Measurements from ENCODE around the gene CCDC92B. TPM values are rescaled to one million over a fixed set of nuclear protein-coding genes. Genes with fewer than 3 reads are reported as not detected.
"Not testable (repeated sequence)": the region's sequence is repeated elsewhere in the genome, so short reads cannot be mapped to it uniquely, and the experiment has no call there.

Gene CCDC92B
- total RNA-seq, 4 donors from 2014 or later = 0.25 TPM; not detected in 3

GRCh38 chr17:2701996-2702741 lies 47.3 kb downstream of the CCDC92B start:
- Histone ChIP-seq H3K36me3 (peaks cover 44 to 47% of the 10 kb centered on the region in 2 donors), H3K4me3 (replicated peaks in 1 of 3) (no peak overlapping the region), H3K27ac (no peak overlapping the region), H3K9me3 (no peaks in the 10 kb centered on the region), H3K4me1 (no peaks in the 10 kb centered on the region), H3K27me3 (no peaks in the 10 kb centered on the region)
- peak in 1 of 2 donors; percentile 1 for DNase-seq
- WGBS, 2 donors = 86 to 89% methylated on average over 22 of the region's 22 CpGs
- TF ChIP-seq CTCF (IDR thresholded peaks at IDR 0.05) (no peak), POLR2A (IDR thresholded peaks at IDR 0.05) (no peak)
- intact Hi-C loops (cut with DNase I) = loop anchor here (10.0 kb wide), 1 partner anchor 277 kb away; no protein-coding TSS in a partner anchor

- intact Hi-C loops (cut with DNase I) = loop anchor here (10.0 kb wide), 1 partner anchor 277 kb away; no protein-coding TSS in a partner anchor
- peak in 1 of 2 donors; percentile 3 for DNase-seq
- Histone ChIP-seq H3K27me3 (no peaks in the 10 kb centered on the region), H3K36me3 (peaks cover 50 to 51% of the 10 kb centered on the region in 2 donors), H3K9me3 (no peaks in the 10 kb centered on the region), H3K27ac (no peak overlapping the region), H3K4me1 (no peaks in the 10 kb centered on the region), H3K4me3 (replicated peaks in 1 of 3) (no peak overlapping the region)
- WGBS, 2 donors = 95 to 98% methylated on average over 34 to 37 of the region's 41 CpGs
- TF ChIP-seq CTCF (IDR thresholded peaks at IDR 0.05) (no peak), POLR2A (IDR thresholded peaks at IDR 0.05) (no peak)
Observed at GRCh38 chr17:2701161-2701995, 48.1 kb downstream of the CCDC92B start.

GRCh38 chr17:2700491-2701141 lies 48.8 kb downstream of the CCDC92B start:
- WGBS, 2 donors = 88 to 92% methylated on average over 4 to 15 of the region's 27 CpGs
- Histone ChIP-seq H3K9me3 (no peaks in the 10 kb centered on the region), H3K27me3 (no peaks in the 10 kb centered on the region), H3K36me3 (peaks cover 57 to 59% of the 10 kb centered on the region in 2 donors), H3K4me3 (replicated peaks in 1 of 3) (no peak overlapping the region), H3K4me1 (no peaks in the 10 kb centered on the region), H3K27ac (no peak overlapping the region)
- peak in 1 of 2 donors; percentile 2 for DNase-seq
- intact Hi-C loops (cut with DNase I) = loop anchor here (10.0 kb wide), 1 partner anchor 276 kb away; no protein-coding TSS in a partner anchor
- TF ChIP-seq POLR2A (IDR thresholded peaks at IDR 0.05) = no peak
- TF ChIP-seq CTCF (IDR thresholded peaks at IDR 0.05) = no peak

GRCh38 chr17:2700030-2700490 lies 49.4 kb downstream of the CCDC92B start:
- DNase-seq = peak in 1 of 2 donors; percentile 1
- no peaks in the 10 kb centered on the region for H3K27me3 ChIP-seq
- intact Hi-C loops (cut with DNase I) = loop anchor here (10.0 kb wide), 1 partner anchor 275 kb away; no protein-coding TSS in a partner anchor
- no peak overlapping the region for H3K4me3 ChIP-seq (replicated peaks in 1 of 3)
- WGBS, 2 donors = 95 to 98% methylated on average over 9 to 20 of the region's 20 CpGs
- H3K36me3 ChIP-seq = peaks cover 61 to 64% of the 10 kb centered on the region in 2 donors
- no peak overlapping the region for H3K27ac ChIP-seq
- no peaks in the 10 kb centered on the region for H3K9me3 ChIP-seq
- no peak for TF ChIP-seq CTCF (IDR thresholded peaks at IDR 0.05)
- no peak for TF ChIP-seq POLR2A (IDR thresholded peaks at IDR 0.05)
- H3K4me1 ChIP-seq = no peaks in the 10 kb centered on the region

DNA sequence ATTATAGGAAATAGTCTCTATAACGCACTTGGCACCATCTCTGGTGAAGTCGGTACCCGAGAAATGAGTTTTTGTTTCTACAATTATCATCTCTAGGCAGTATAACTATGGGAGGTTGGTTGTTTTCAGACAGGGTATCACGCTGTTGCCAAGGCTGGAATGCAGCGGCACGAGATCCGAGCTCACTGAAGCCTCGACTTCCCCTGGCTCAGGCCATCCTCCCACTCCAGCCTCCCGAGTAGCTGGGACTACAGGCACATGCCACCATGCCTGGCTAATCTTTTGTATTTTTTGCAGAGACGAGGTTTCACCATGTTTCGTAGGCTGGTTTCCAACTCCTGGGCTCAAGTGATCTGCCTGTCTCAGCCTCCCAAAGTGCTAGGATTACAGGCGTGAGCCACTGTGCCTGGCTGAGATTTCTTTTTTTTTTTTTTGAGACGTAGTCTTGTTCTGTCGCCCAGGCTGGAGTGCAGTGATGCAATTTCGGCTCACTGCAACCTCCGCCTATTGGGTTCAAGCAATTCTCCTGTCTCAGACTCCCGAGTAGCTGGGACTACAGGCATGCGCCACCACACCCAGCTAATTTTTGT lies 50.1 kb downstream of the CCDC92B start:
- not testable (repeated sequence) for H3K4me3 ChIP-seq (replicated peaks in 1 of 3); H3K27me3 ChIP-seq; H3K4me1 ChIP-seq; H3K27ac ChIP-seq; H3K9me3 ChIP-seq
- WGBS, 2 donors = 89 to 90% methylated on average over 18 of the region's 18 CpGs
- peaks cover 68 to 70% of the 10 kb centered on the region in 2 donors for H3K36me3 ChIP-seq
- intact Hi-C loops (cut with DNase I) = loop anchor here (10.0 kb wide), 1 partner anchor 105 kb away; the partner anchor contains the start of gene PAFAH1B1
- peak in 1 of 2 donors; percentile 1 for DNase-seq

Measured in thyroid gland (tissue), 4 donors.